Measurements from ENCODE around the gene COX8C.

Gene COX8C

DNA sequence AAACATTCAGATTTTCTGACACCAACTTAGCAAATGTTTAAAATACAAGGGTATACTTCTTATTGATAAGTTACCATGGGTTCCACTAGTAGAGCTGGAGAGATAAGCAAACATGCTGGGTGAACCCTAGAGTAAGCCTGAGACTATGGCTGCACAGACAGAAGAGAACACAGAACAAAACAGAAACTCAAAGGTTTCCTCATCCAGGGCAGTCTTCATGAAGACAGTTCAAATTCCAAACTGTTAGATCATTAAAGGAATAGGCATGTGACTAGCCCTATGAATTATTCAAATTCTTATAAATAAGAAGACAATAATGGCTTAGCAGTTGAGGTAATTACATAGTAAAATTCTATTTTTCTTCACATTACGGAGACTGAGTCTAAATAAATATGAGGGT lies 42.2 kb upstream of the COX8C start:
- TF ChIP-seq EZH2 (IDR thresholded peaks at IDR 0.05; ENCODE audit: borderline replicate concordance, low read depth, low read length, severe bottlenecking): no peak
- TF ChIP-seq, protein P1, sequence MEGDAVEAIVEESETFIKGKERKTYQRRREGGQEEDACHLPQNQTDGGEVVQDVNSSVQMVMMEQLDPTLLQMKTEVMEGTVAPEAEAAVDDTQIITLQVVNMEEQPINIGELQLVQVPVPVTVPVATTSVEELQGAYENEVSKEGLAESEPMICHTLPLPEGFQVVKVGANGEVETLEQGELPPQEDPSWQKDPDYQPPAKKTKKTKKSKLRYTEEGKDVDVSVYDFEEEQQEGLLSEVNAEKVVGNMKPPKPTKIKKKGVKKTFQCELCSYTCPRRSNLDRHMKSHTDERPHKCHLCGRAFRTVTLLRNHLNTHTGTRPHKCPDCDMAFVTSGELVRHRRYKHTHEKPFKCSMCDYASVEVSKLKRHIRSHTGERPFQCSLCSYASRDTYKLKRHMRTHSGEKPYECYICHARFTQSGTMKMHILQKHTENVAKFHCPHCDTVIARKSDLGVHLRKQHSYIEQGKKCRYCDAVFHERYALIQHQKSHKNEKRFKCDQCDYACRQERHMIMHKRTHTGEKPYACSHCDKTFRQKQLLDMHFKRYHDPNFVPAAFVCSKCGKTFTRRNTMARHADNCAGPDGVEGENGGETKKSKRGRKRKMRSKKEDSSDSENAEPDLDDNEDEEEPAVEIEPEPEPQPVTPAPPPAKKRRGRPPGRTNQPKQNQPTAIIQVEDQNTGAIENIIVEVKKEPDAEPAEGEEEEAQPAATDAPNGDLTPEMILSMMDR (IDR thresholded peaks at IDR 0.05; ENCODE audit: borderline replicate concordance, extremely low read depth, low read length, poor library complexity, severe bottlenecking): no peak
- DNase-seq (no peak), ATAC-seq (ENCODE audit: insufficient read depth, low read depth) (no peak)
- Histone ChIP-seq H3K9me3 (ENCODE audit: insufficient read depth, low read length, severe bottlenecking) (no peaks in the 10 kb centered on the region), H3K9ac (ENCODE audit: low read depth, low read length) (no peak overlapping the region), H3K36me3 (ENCODE audit: insufficient read depth, low read length) (no peaks in the 10 kb centered on the region), H3K27ac (ENCODE audit: low read length) (no peak overlapping the region), H4K20me1 (ENCODE audit: insufficient read depth, low read length) (peaks cover 32% of the 10 kb centered on the region), H3K4me3 (ENCODE audit: low read depth in 1 of 2, low read length in 2 of 2) (no peak overlapping the region), H3K27me3 (ENCODE audit: insufficient read depth, low read length, poor library complexity) (no peaks in the 10 kb centered on the region), H3K79me2 (ENCODE audit: insufficient read depth, low read length) (peaks cover 71% of the 10 kb centered on the region), H3K4me2 (ENCODE audit: insufficient read depth, low read length) (no peak overlapping the region), H2AFZ (ENCODE audit: low read depth, low read length) (no peak overlapping the region), H3K4me1 (ENCODE audit: insufficient read depth, low read length) (no peaks in the 10 kb centered on the region)

DNA sequence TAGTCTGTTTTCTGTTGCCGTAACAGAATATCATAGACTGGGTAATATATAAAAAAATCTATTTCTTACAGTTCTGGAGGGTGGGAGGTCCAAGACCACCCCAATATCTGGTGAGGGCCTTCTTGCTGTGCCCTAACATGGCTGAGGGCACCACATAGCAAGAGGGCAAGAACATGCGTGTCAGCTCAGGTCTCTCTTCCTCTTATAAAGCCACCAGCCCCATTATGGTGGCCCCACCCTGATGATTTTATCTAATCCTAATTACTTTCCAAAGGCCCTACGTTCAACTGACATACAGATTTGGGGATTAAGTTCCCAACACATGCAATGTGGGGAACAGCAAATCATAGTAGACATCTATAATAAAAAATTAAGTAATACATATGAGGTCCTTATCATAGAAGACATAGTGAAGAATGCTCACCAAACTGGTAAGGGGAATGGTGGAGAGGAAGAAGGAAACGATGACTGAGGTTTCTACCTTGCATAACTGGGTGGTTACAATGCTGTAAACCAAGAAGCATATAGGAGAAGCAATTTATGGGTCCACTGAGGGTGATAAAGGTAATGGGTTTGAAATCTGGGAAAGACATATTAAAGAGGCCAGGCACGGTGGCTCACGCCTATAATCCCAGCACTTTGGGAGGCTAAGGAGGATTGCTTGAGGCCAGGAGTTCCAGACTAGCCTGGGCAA lies 41.1 kb upstream of the COX8C start:
- Histone ChIP-seq H3K27ac (ENCODE audit: low read length) (no peak overlapping the region), H3K79me2 (ENCODE audit: insufficient read depth, low read length) (peaks cover 73% of the 10 kb centered on the region), H3K4me2 (ENCODE audit: insufficient read depth, low read length) (no peak overlapping the region), H3K4me1 (ENCODE audit: insufficient read depth, low read length) (no peaks in the 10 kb centered on the region), H3K9me3 (ENCODE audit: insufficient read depth, low read length, severe bottlenecking) (no peaks in the 10 kb centered on the region), H2AFZ (ENCODE audit: low read depth, low read length) (no peak overlapping the region), H3K27me3 (ENCODE audit: insufficient read depth, low read length, poor library complexity) (no peaks in the 10 kb centered on the region), H3K36me3 (ENCODE audit: insufficient read depth, low read length) (no peaks in the 10 kb centered on the region), H3K4me3 (ENCODE audit: low read depth in 1 of 2, low read length in 2 of 2) (no peak overlapping the region), H3K9ac (ENCODE audit: low read depth, low read length) (no peak overlapping the region), H4K20me1 (ENCODE audit: insufficient read depth, low read length) (peaks cover 32% of the 10 kb centered on the region)
- DNase-seq: no peak
- ATAC-seq (ENCODE audit: insufficient read depth, low read depth): no peak
- TF ChIP-seq EZH2 (IDR thresholded peaks at IDR 0.05; ENCODE audit: borderline replicate concordance, low read depth, low read length, severe bottlenecking): no peak
- TF ChIP-seq, protein P1 (IDR thresholded peaks at IDR 0.05; ENCODE audit: borderline replicate concordance, extremely low read depth, low read length, poor library complexity, severe bottlenecking): no peak

DNA sequence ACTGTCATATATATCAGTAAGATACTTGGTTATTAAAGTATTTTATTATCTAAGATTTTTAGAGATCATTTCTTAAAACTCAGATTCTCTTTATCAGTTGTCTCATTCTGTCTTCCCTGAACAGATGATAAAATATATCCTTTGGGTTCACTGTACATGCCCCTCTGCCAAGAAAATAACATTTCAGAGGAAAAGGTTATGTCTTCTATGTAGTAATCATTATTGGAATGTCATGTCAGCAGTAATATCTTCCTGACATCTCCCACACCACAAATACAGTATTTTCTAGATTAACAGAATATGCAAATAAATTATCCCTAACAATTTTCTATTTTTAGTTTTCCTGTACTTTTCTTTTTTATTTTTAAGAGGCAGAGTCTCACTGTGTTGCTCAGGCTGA lies 40.2 kb upstream of the COX8C start:
- Histone ChIP-seq H3K9ac (ENCODE audit: low read depth, low read length) (no peak overlapping the region), H3K27ac (ENCODE audit: low read length) (no peak overlapping the region), H2AFZ (ENCODE audit: low read depth, low read length) (no peak overlapping the region), H3K36me3 (ENCODE audit: insufficient read depth, low read length) (no peaks in the 10 kb centered on the region), H3K27me3 (ENCODE audit: insufficient read depth, low read length, poor library complexity) (no peaks in the 10 kb centered on the region), H3K9me3 (ENCODE audit: insufficient read depth, low read length, severe bottlenecking) (no peaks in the 10 kb centered on the region), H4K20me1 (ENCODE audit: insufficient read depth, low read length) (peaks cover 30% of the 10 kb centered on the region), H3K79me2 (ENCODE audit: insufficient read depth, low read length) (peaks cover 73% of the 10 kb centered on the region), H3K4me2 (ENCODE audit: insufficient read depth, low read length) (no peak overlapping the region), H3K4me1 (ENCODE audit: insufficient read depth, low read length) (no peaks in the 10 kb centered on the region), H3K4me3 (ENCODE audit: low read depth in 1 of 2, low read length in 2 of 2) (no peak overlapping the region)
- DNase-seq (no peak), ATAC-seq (ENCODE audit: insufficient read depth, low read depth) (no peak)
- no peak for TF ChIP-seq EZH2 (IDR thresholded peaks at IDR 0.05; ENCODE audit: borderline replicate concordance, low read depth, low read length, severe bottlenecking)
- TF ChIP-seq, protein P1 (IDR thresholded peaks at IDR 0.05; ENCODE audit: borderline replicate concordance, extremely low read depth, low read length, poor library complexity, severe bottlenecking): no peak

Measured in DND-41 (cell line).